B cell (primary cell): ENCODE measurements around the gene OR8A1. TPM values are rescaled to one million over a fixed set of nuclear protein-coding genes. Genes with fewer than 3 reads are reported as not detected.

Experiments
- ATAC-seq: fragments of 200-7000 bp; cut with Tn5 transposase; one replicate; pipeline ENCODE4 v1.10.0; 2021; ENCODE audit warnings: low read depth, mild to moderate bottlenecking, moderate number of reproducible peaks, moderate library complexity
- CTCF ChIA-PET: fragments of 350-600 bp; sonication (Branson Sonifier 250); formaldehyde crosslinking; loops from one replicate; lab custom pipeline; 2021; ENCODE audit warnings: antibody characterized with exemption, inconsistent platforms; lab: Charles Lee
- POLR2A ChIA-PET: fragments of 350-600 bp; sonication (Branson Sonifier 250); formaldehyde crosslinking; loops from one replicate; lab custom pipeline; 2021; ENCODE audit warnings: antibody characterized with exemption; lab: Charles Lee
- DNase-seq: peaks from one replicate; pipeline ENCODE4 v3.0.0; 2013
- H2AFZ ChIP-seq: 2 replicates; pipeline ENCODE4 v1.6.1; 2012; ENCODE audit warnings: mild to moderate bottlenecking, low read depth, low read length; ENCODE audit not compliant: insufficient read depth, poor library complexity, severe bottlenecking
- H3K27ac ChIP-seq, 2 donors: 1 replicate in 1 of 2; 2 replicates in 1 of 2; pipeline ENCODE4 v1.5.1; 2012 to 2013; ENCODE audit warnings: low read length in 2 of 2, mild to moderate bottlenecking in 2 of 2, moderate library complexity in 1 of 2
- H3K27me3 ChIP-seq, 4 experiments: fragments of 200-600 bp in 1 of 4; sonication (generic) in 1 of 4; replicated peaks in 1 of 4; 1 replicate in 2 of 4; 2 replicates in 2 of 4; pipeline versions ENCODE4 v1.6.1 to v1.7.0; 2013 to 2016; ENCODE audit warnings: low read length in 3 of 4, mild to moderate bottlenecking in 2 of 4, mixed read lengths in 1 of 4, moderate library complexity in 1 of 4; ENCODE audit not compliant: insufficient read depth in 4 of 4, control insufficient read depth in 3 of 4; ENCODE audit errors: control extremely low read depth in 1 of 4
- H3K36me3 ChIP-seq, 2 experiments: replicated peaks in 1 of 2; 1 replicate in 1 of 2; 2 replicates in 1 of 2; pipeline versions ENCODE4 v1.6.1 to v1.7.1; 2013; ENCODE audit warnings: low read length in 1 of 2; ENCODE audit not compliant: insufficient read depth in 2 of 2, control insufficient read depth in 1 of 2; ENCODE audit errors: control extremely low read depth in 1 of 2, extremely low read depth in 1 of 2
- H3K4me1 ChIP-seq, 2 donors: fragments of 200-600 bp in 1 of 2; sonication (generic) in 1 of 2; 1 replicate in 1 of 2; 2 replicates in 1 of 2; pipeline versions ENCODE4 v1.5.1 to v1.6.1; 2013 to 2017; ENCODE audit warnings: low read length in 2 of 2; ENCODE audit not compliant: control insufficient read depth in 2 of 2, insufficient read depth in 2 of 2
- H3K4me2 ChIP-seq: replicated peaks from 2 replicates; pipeline ENCODE3; 2012; ENCODE audit warnings: mild to moderate bottlenecking, low read depth, low read length; ENCODE audit not compliant: poor library complexity, severe bottlenecking
- H3K4me3 ChIP-seq, 5 experiments: fragments of 200-600 bp in 1 of 5; sonication (generic) in 1 of 5; 1 replicate in 3 of 5; 2 replicates in 2 of 5; pipeline versions ENCODE4 v1.5.1 to v1.7.0; 2011 to 2016; ENCODE audit warnings: low read length in 4 of 5, mild to moderate bottlenecking in 4 of 5, low read depth in 2 of 5, control low read depth in 1 of 5, moderate library complexity in 1 of 5; ENCODE audit not compliant: insufficient read depth in 1 of 5; ENCODE audit errors: control extremely low read depth in 1 of 5, extremely low read depth in 1 of 5
- H3K79me2 ChIP-seq: fragments of 200-600 bp; sonication (generic); one replicate; pipeline ENCODE4 v1.6.0; 2016; ENCODE audit warnings: low read length; ENCODE audit not compliant: control insufficient read depth, insufficient read depth
- H3K9ac ChIP-seq: fragments of 200-600 bp; sonication (generic); 2 replicates; pipeline ENCODE4 v1.6.1; 2017; ENCODE audit warnings: mild to moderate bottlenecking, low read length, moderate library complexity
- H3K9me3 ChIP-seq, 3 donors: one replicate each; pipeline versions ENCODE4 v1.6.1 to v1.7.1; 2013; ENCODE audit warnings: low read length in 2 of 3; ENCODE audit not compliant: control insufficient read depth in 2 of 3, insufficient read depth in 1 of 3; ENCODE audit errors: control extremely low read depth in 1 of 3
- H4K20me1 ChIP-seq: 2 replicates; pipeline ENCODE4 v1.6.0; 2012; ENCODE audit warnings: mild to moderate bottlenecking, low read length; ENCODE audit not compliant: insufficient read depth, control insufficient read depth, poor library complexity, severe bottlenecking
- H3K27ac Mint-ChIP-seq: one replicate; pipeline ENCODE4 v1.8.0; 2021; ENCODE audit warnings: mixed read lengths
- H3K27me3 Mint-ChIP-seq: one replicate; pipeline ENCODE4 v1.8.0; 2021; ENCODE audit warnings: mixed read lengths
- H3K4me1 Mint-ChIP-seq: one replicate; pipeline ENCODE4 v1.8.0; 2021; ENCODE audit warnings: mixed read lengths
- H3K4me3 Mint-ChIP-seq: one replicate; pipeline ENCODE4 v1.8.0; 2021; ENCODE audit warnings: mixed read lengths
- H3K9me3 Mint-ChIP-seq: one replicate; pipeline ENCODE4 v1.8.0; 2022; ENCODE audit warnings: mixed read lengths; ENCODE audit not compliant: insufficient read depth
- EZH2 ChIP-seq: IDR thresholded peaks from 2 replicates; pipeline ENCODE4 v1.6.1; 2012; ENCODE audit warnings: borderline replicate concordance, low read depth, mild to moderate bottlenecking, moderate library complexity, low read length; ENCODE audit not compliant: insufficient read depth, poor library complexity, severe bottlenecking
- WGBS: methylation state at CpG from one replicate; pipeline ENCODE4 v1.1.5; 2013; ENCODE audit warnings: missing lambda C conversion rate; ENCODE audit not compliant: insufficient coverage; 5-methylcytosine and 5-hydroxymethylcytosine counted together
- intact Hi-C: fragments of 100-400 bp; cut with micrococcal nuclease; formaldehyde crosslinking; loops from one replicate; pipeline ENCODE4 v1.10.0; 2022
- polyA plus RNA-seq: library from polyadenylated mRNA; depleted of rRNA; stranded (reverse); fragments of >200 nt; gene quantifications from 2 replicates; pipeline ENCODE4 v1.2.3, GENCODE V29; 2012
- total RNA-seq, 2 donors: library from RNA; stranded (reverse); fragments of 120-200 nt in 1 of 2; gene quantifications; 1 replicate in 1 of 2; 2 replicates in 1 of 2; pipeline versions ENCODE4 v1.2.3 to v1.2.4, GENCODE V29; 2013 to 2022
- TF ChIP-seq, protein P1 (sequence below): fragments of 200-600 bp; IDR thresholded peaks from one replicate; pipeline ENCODE4 v1.8.0; 2022; ENCODE audit warnings: antibody characterized with exemption, mild to moderate bottlenecking

The OR8A1 gene
- total and polyA plus RNA-seq, 2 donors (not counting 1 experiment from before 2014, with no cell fraction given), result not detected

- H3K27me3 Mint-ChIP-seq, result peaks cover 33% of the 10 kb centered on the region
- no peak overlapping the region for H3K4me2 ChIP-seq
These were observed 31.8 kb upstream of the OR8A1 start for GRCh38 chr11:124538019-124538418.

GRCh38 chr11:124541204-124541603, 28.6 kb upstream of the OR8A1 start:
- Histone ChIP-seq H4K20me1 (no peaks in the 10 kb centered on the region), H3K36me3 (no peaks in the 10 kb centered on the region), H3K9ac (no peak overlapping the region), H3K4me1 (no peaks in the 10 kb centered on the region), H3K9me3 (peaks cover 0 to 1% (median 0%) of the 10 kb centered on the region in 3 donors), H3K79me2 (no peaks in the 10 kb centered on the region), H3K27me3 (peaks cover 0 to 5% (median 3%) of the 10 kb centered on the region in 4 experiments), H3K4me3 (no peak overlapping the region), H3K4me2 (no peak overlapping the region), H3K27ac (no peak overlapping the region), H2AFZ (no peak overlapping the region)
- ChIA-PET POLR2A (no interaction called here), CTCF (no interaction called here)
- peaks cover 27% of the 10 kb centered on the region for H3K27me3 Mint-ChIP-seq
- H3K9me3 Mint-ChIP-seq, result no peaks in the 10 kb centered on the region
- ATAC-seq (no peak), DNase-seq (no peak)
- H3K4me1 Mint-ChIP-seq, result no peaks in the 10 kb centered on the region
- 86% methylated on average over 6 of the region's 6 CpGs for WGBS
- H3K4me3 Mint-ChIP-seq, result no peak overlapping the region
- intact Hi-C loops, result no loop called here
- no peak overlapping the region for H3K27ac Mint-ChIP-seq
- TF ChIP-seq, protein P1, sequence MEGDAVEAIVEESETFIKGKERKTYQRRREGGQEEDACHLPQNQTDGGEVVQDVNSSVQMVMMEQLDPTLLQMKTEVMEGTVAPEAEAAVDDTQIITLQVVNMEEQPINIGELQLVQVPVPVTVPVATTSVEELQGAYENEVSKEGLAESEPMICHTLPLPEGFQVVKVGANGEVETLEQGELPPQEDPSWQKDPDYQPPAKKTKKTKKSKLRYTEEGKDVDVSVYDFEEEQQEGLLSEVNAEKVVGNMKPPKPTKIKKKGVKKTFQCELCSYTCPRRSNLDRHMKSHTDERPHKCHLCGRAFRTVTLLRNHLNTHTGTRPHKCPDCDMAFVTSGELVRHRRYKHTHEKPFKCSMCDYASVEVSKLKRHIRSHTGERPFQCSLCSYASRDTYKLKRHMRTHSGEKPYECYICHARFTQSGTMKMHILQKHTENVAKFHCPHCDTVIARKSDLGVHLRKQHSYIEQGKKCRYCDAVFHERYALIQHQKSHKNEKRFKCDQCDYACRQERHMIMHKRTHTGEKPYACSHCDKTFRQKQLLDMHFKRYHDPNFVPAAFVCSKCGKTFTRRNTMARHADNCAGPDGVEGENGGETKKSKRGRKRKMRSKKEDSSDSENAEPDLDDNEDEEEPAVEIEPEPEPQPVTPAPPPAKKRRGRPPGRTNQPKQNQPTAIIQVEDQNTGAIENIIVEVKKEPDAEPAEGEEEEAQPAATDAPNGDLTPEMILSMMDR, result no peak
- no peak for TF ChIP-seq EZH2

More at GRCh38 chr11:124538019-124538418, 31.8 kb upstream of the OR8A1 start:
- intact Hi-C loops, result no loop called here
- H3K9me3 Mint-ChIP-seq, result no peaks in the 10 kb centered on the region
- Histone ChIP-seq H3K36me3 (no peaks in the 10 kb centered on the region), H3K27me3 (peaks cover 0 to 6% (median 2%) of the 10 kb centered on the region in 4 experiments), H3K4me1 (no peaks in the 10 kb centered on the region), H2AFZ (no peak overlapping the region), H3K9me3 (peaks cover 0 to 1% (median 0%) of the 10 kb centered on the region in 3 donors), H3K79me2 (no peaks in the 10 kb centered on the region), H3K27ac (no peak overlapping the region), H3K4me3 (no peak overlapping the region), H4K20me1 (no peaks in the 10 kb centered on the region), H3K9ac (no peak overlapping the region)
- DNase-seq, result no peak
- no peak for ATAC-seq
- no peak overlapping the region for H3K27ac Mint-ChIP-seq
- POLR2A ChIA-PET, result no interaction called here
- no CpG with 5 or more reads among the region's 1 CpG for WGBS
- no peak for TF ChIP-seq EZH2
- TF ChIP-seq, protein P1, result no peak
- H3K4me1 Mint-ChIP-seq, result no peaks in the 10 kb centered on the region
- CTCF ChIA-PET, result no interaction called here
- no peak overlapping the region for H3K4me3 Mint-ChIP-seq
